Measurements from ENCODE around the gene ACTL10.

DNA sequence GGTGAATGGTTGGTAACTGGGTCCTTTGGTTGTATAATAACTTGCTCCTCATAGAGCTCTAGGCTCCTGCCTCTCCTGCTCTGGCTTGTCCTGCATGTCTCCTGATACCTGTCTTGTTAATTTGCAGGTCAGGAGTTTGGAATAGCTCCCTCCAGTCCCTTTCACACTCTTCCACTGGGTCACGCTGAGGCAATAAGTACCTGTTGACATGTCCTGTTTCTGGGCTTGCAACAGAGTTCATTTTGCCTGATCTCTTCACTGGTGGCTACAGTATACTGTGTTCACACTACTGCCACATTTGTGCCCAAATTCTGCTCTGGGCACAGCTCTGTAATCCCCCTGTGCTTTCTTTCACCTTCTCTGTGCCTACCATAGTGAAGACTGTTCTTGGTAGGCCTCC, 30.0 kb upstream of the ACTL10 start:
- TF ChIP-seq BHLHE40 (IDR thresholded peaks at IDR 0.05; ENCODE audit: borderline replicate concordance) (no peak), LEF1 (IDR thresholded peaks at IDR 0.05; ENCODE audit: borderline replicate concordance) (no peak), SUZ12 (IDR thresholded peaks at IDR 0.05) (no peak), FOXM1 (IDR thresholded peaks at IDR 0.05; ENCODE audit: borderline replicate concordance) (no peak), ARNT (IDR thresholded peaks at IDR 0.05) (no peak), FOXK2 (IDR thresholded peaks at IDR 0.05) (no peak), FOXA1 (IDR thresholded peaks at IDR 0.05) (no peak), NFRKB (IDR thresholded peaks at IDR 0.05) (no peak), SP1 (IDR thresholded peaks at IDR 0.05) (no peak), TARDBP (IDR thresholded peaks at IDR 0.05) (no peak), ELF4 (IDR thresholded peaks at IDR 0.05) (no peak)

Measured in HEK293T (cell line).